Ishikawa (cell line): ENCODE results near the gene WDR5B.

Experiments used
- CEBPB ChIP-seq: IDR thresholded peaks from 2 replicates; pipeline ENCODE4 v1.6.1; 2012
- CREB1 ChIP-seq: IDR thresholded peaks from 2 replicates; pipeline ENCODE4 v1.6.1; 2012; ENCODE audit warnings: low read depth
- EGR1 ChIP-seq: IDR thresholded peaks from 2 replicates; pipeline ENCODE4 v1.6.1; 2012
- MAX ChIP-seq: IDR thresholded peaks from 2 replicates; pipeline ENCODE4 v1.6.1; 2012
- REST ChIP-seq: IDR thresholded peaks from 2 replicates; pipeline ENCODE4 v1.6.1; 2012; ENCODE audit warnings: low read depth, mild to moderate bottlenecking
- TAF1 ChIP-seq: IDR thresholded peaks from 2 replicates; pipeline ENCODE4 v1.6.1; 2012; ENCODE audit warnings: low read depth, mild to moderate bottlenecking

- TF ChIP-seq REST (no peak), CEBPB (no peak), EGR1 (no peak), TAF1 (peak; percentile 84), MAX (peak; percentile 73), CREB1 (no peak)
Measured at GRCh38 chr3:122415762-122416654, at the start of gene WDR5B.
